ENCODE results near the gene FTSJ3.
A peak's percentile ranks its signal among the peaks of the same experiment; 100 is the strongest.

Gene FTSJ3

GRCh38 chr17:63785556-63785955, 41.9 kb downstream of the FTSJ3 start:
- no peak for DNase-seq

DNA sequence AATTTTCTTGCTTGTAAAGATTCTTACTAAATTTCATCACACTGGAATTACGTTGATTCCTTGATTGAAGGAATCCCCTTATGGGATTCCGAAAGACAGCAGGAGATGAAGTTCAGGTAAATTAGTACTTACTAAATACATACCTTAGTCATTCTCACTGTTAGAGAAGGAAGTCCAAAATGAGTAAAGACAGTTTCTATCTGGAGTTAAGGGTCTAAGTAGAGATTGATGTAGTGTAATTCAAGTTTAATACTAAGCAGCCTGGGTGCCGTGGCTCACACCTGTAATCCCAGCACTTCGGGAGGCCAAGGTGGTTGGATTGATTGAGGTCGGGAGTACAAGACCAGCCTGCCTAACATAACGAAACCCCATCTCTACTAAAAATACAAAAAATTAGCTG, 43.9 kb downstream of the FTSJ3 start:
- no peak for DNase-seq

GRCh38 chr17:63780928-63781327, 46.5 kb downstream of the FTSJ3 start:
- DNase-seq: no peak

DNA sequence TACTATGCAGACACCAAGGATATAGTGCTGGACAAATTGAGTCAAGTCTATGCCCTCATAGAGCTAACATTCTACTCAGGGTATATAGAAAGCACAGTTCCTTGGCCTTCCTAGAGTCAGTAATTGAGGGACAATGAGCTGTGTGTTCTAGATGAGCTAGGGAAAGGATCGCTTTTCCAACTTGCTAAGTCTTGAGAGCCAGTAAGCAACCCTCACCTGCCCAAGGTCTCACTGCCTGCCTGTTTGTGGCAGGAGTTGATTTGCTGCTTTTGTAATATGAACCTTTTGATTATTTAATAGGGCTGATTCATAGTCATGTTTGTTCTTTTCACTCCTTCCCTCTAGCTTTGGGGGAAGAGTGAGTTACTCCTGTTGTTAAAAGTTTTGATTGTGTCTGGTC, 47.0 kb downstream of the FTSJ3 start:
- no peak for DNase-seq

GRCh38 chr17:63775420-63775819, 52.0 kb downstream of the FTSJ3 start:
- no peak for DNase-seq

- DNase-seq: no peak
Observed at GRCh38 chr17:63774969-63775265, 52.5 kb downstream of the FTSJ3 start.

GRCh38 chr17:63774141-63774968, 53.1 kb downstream of the FTSJ3 start, which contains the start of gene DDX42:
DDX42 (plus strand) TSS chr17:63774170; CDS start chr17:63787050, 12,880 bp downstream.
- DNase-seq: no peak

- DNase-seq: peak; percentile 99
Observed at GRCh38 chr17:63773272-63774140, 54.0 kb downstream of the FTSJ3 start, which contains the start of gene CCDC47. CCDC47 (minus strand) TSS chr17:63773597; CDS start chr17:63766175, 7,422 bp downstream.

DNA sequence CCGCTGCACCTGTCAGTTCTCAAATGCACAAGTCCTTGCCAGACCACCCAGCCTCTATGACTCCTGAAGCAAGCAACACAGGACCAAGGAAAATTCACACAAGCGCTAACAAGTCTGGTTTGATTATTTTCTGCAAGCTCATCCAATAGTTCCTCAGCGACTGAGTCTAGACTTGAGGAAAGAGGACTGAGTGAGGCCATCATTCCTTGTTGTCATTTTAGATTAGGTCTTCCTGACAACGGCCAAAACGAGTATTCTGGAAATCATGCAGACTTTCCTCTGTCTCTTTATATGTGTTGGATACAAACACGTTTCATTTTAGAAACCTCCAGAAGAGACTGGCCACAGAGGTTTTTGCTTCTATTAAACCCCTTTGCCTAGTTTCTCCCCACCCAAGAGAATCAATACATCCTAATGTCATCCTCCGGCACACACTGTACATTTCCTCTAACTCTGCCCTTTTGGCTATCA, 54.6 kb downstream of the FTSJ3 start:
- DNase-seq: peak; percentile 9

All from CD4-positive, alpha-beta T cell treated with Interleukin-12 subunit alpha and Interleukin-12 subunit beta, for 1 hour (primary cell).